GM18867 (cell line): Measurements from ENCODE around the gene FLRT3.

Experiments used
- ATAC-seq: cut with Tn5 transposase; IDR thresholded peaks from one replicate; pipeline ENCODE4 v1.9.1; 2021; ENCODE audit warnings: mild to moderate bottlenecking, moderate library complexity; ENCODE audit not compliant: unreplicated experiment

FLRT3 gene

GRCh38 chr20:14331646-14332045 lies 5.8 kb downstream of the FLRT3 start:
- no peak for ATAC-seq

DNA sequence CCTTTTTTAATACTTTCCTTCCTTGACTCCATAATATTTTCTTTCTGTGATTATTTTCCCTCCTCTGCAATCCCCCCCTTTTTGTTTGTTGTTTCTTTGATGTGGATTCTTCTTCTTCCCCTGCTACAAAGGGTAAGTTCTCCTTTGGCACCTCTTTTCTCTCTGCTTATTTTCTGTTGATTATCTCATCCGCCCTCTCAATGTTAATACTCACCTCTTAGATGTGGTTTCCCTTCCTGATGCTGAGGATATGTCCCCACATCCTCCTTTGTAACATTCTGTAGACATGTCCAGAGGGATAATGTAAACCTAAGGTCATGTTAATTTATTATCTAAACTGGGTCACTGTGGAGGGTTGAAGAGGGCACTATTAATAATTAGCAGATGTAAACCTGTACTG lies 17.7 kb downstream of the FLRT3 start:
- ATAC-seq, result no peak

DNA sequence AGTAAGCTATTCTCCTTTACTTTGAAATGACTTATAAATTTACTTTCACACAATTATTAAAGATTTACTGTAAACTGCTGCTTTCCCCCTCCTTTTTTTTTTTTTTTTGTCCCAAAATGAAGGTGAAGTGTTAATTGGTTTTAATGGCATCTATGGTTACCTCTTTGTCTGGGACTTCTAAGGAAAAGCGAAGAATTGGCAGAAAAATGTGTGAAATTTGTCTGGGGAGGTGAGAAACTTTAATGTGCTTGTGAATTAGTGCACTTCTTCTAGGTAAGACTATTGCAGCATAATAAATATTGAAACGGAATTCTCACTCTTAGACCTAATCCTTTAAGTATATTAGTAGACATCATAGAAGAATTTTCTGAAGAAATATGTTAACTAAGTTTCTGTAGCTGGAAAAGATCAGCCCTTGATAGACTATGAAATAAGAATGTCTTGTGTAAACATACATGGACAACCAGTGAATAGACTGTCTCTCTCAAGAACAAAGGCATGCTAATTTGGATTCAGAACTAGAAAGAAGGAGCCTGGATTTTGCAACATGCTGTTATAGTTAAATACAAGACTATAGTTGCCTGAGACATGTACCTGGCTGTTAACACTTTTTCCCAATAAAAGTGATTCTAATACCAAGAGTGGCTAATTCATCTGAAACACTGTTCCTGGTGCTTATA lies 23.9 kb downstream of the FLRT3 start:
- no peak for ATAC-seq

DNA sequence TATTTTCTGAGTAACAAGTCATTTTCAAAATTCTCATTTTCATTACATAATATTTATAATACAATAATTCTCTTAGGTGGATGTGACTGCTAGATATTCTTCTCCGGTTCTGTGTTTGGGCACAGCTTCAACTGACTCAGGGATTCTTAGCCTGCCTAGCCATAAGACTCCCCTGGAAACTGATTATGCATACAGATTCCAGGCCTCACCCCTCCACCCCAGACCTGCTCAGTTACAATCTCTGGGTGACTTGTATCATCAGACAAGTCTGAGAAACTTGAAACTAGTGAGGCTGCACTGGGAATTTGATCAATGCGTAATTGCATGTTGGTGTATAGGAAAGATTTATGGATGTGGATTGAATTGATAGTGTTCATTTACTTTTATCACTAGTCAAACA lies 25.4 kb downstream of the FLRT3 start:
- no peak for ATAC-seq

GRCh38 chr20:14310977-14311627 lies 26.3 kb downstream of the FLRT3 start:
- ATAC-seq, result no peak

- ATAC-seq, result no peak
Observed at GRCh38 chr20:14307956-14308355, 29.5 kb downstream of the FLRT3 start.

GRCh38 chr20:14304472-14304871 lies 32.9 kb downstream of the FLRT3 start:
- no peak for ATAC-seq

DNA sequence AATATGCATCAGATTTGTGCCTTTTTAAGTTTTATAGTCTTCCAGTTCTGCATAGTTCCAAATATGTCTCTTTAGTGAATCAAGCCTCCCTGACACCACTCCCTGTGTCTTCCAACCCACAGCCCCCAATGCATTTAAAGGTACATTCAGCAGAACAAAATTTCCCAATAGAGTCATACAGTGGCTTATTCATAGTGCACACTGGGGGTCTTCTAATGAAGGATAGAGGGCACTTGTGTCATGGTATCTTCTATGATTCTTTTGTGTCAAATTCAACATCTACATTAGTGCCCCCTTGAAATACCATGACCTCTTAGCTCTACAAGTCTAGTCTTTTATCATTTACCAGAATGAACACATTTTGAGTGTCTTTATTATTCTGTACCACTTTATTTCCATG lies 33.8 kb downstream of the FLRT3 start:
- no peak for ATAC-seq

GRCh38 chr20:14303106-14303505 lies 34.3 kb downstream of the FLRT3 start:
- no peak for ATAC-seq

- no peak for ATAC-seq
Observed at GRCh38 chr20:14299831-14300230, 37.6 kb downstream of the FLRT3 start.

GRCh38 chr20:14295770-14296309 lies 41.6 kb downstream of the FLRT3 start:
- no peak for ATAC-seq

DNA sequence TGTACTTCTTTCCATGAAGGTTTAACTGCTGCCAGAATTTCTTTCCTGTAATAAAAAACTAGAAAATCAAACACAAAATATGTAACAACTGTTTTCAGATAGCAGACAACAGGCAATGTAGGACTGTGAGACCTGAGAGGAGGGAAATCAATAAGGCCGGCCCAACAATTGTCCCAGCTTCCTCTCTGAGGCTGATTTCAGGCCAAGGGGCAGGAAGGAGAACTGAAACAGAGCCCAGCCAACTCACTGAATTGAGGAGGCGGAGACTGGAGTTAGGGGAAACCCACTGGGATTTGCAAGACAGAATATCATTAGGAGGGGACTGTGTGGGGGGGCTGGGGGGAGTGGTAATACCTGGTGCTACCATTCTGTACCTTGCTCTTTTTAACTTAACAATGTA lies 42.2 kb downstream of the FLRT3 start:
- no peak for ATAC-seq

GRCh38 chr20:14291502-14291901 lies 45.9 kb downstream of the FLRT3 start:
- ATAC-seq, result no peak

DNA sequence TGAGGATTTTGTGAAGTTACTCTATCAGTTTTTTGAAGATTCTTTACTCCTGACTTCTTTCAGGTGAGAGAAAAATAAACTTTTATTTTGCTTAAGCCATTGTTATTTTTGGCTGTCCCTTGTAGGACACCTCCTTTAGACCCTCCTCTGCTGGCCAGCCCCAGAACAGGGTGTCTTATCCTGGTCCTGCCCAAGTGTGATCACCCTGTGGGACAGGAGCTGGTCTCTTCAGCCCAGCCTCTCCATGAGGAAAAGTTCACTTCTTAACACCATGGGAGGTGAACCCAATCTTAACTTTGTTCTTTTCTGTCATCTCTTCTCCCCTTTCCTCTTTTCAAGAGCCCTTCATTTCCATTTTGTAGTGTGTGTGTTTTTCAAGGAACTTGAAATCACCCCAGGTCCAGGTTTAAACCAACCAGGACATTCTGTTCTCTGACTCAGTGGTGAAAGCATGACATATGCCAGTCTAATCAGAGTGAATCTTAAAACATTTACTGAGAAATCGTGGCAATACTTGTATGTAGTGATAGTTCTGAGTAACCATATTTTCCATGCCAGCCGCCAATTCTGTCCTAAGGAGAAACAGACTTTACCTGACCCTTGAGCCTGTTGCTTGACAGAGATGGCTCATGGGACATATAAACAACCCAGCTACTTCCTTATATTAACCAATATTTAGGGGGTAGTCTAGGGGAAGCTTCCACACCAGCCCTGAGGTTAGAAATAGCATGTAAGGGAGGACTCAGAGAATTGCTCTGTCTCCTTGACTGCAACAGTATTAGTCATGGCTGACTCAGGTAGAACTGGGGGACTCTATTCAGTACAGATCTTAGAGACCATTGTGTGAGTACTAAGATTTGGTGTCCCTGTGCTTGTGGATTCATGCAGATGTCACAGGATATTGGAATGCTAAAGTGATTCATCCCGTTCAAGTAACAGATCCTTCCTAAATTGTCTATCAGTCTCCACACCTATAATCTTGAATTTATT lies 48.8 kb downstream of the FLRT3 start:
- no peak for ATAC-seq

- no peak for ATAC-seq
Observed at GRCh38 chr20:14284443-14284842, 53.0 kb downstream of the FLRT3 start.

DNA sequence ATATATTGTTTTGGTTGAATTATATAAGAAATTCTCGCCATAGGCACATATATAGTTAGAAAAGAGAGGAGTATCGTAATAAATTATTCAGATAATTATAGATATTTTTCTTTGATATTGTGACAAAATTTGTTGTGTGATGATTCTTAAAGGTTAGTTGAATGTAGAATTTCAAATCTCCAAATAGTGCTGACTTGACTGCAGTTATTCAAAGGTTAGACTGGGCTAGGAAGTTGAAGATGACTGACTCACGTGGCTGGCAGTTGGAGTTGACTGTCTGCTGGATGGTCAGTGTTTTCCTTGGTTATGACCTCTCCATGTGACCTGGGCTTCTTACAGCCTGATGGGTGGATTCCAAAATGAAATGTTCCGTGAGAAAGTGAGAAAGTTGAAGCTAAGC lies 55.3 kb downstream of the FLRT3 start:
- no peak for ATAC-seq
